HG02884 (cell line): ENCODE data around the gene ARHGEF18.
"Not testable (repeated sequence)": the region's sequence is repeated elsewhere in the genome, so short reads cannot be mapped to it uniquely, and the experiment has no call there.

Experiments used
- ATAC-seq: cut with Tn5 transposase; IDR thresholded peaks from one replicate; pipeline ENCODE4 v1.9.1; 2021; ENCODE audit warnings: mild to moderate bottlenecking, moderate library complexity; ENCODE audit not compliant: unreplicated experiment

The ARHGEF18 gene

GRCh38 chr19:7348587-7349230 lies at the start of gene ARHGEF18:
Gene ARHGEF18, plus strand, starts transcription at chr19:7348937. Its CDS starts 13,954 bp downstream, at chr19:7362891.
- no peak for ATAC-seq

- no peak for ATAC-seq
Measured at GRCh38 chr19:7301525-7301924, 47.2 kb upstream of the ARHGEF18 start.

GRCh38 chr19:7303470-7303869 lies 45.3 kb upstream of the ARHGEF18 start:
- ATAC-seq: no peak

GRCh38 chr19:7304200-7304599 lies 44.5 kb upstream of the ARHGEF18 start:
- ATAC-seq: no peak

GRCh38 chr19:7307590-7308218 lies 41.0 kb upstream of the ARHGEF18 start:
- no peak for ATAC-seq

GRCh38 chr19:7308327-7308726 lies 40.4 kb upstream of the ARHGEF18 start:
- ATAC-seq: not testable (repeated sequence)

GRCh38 chr19:7311911-7312310 lies 36.8 kb upstream of the ARHGEF18 start:
- ATAC-seq: no peak

GRCh38 chr19:7312816-7313215 lies 35.9 kb upstream of the ARHGEF18 start:
- no peak for ATAC-seq

- ATAC-seq: no peak
Measured at GRCh38 chr19:7318176-7318575, 30.6 kb upstream of the ARHGEF18 start.

GRCh38 chr19:7326105-7326877 lies 22.4 kb upstream of the ARHGEF18 start:
- no peak for ATAC-seq

- ATAC-seq: no peak
Measured at GRCh38 chr19:7327802-7328201, 20.9 kb upstream of the ARHGEF18 start.

- no peak for ATAC-seq
Measured at GRCh38 chr19:7328647-7329046, 20.1 kb upstream of the ARHGEF18 start.

GRCh38 chr19:7331446-7331845 lies 17.3 kb upstream of the ARHGEF18 start:
- ATAC-seq: no peak

- no peak for ATAC-seq
Measured at GRCh38 chr19:7333198-7334118, 15.3 kb upstream of the ARHGEF18 start.

GRCh38 chr19:7336321-7336973 lies 12.3 kb upstream of the ARHGEF18 start:
- ATAC-seq: no peak

- ATAC-seq: peak; percentile 78
Measured at GRCh38 chr19:7337380-7338194, 11.2 kb upstream of the ARHGEF18 start.

GRCh38 chr19:7340959-7341837 lies 7.5 kb upstream of the ARHGEF18 start:
- ATAC-seq: no peak

GRCh38 chr19:7342143-7342542 lies 6.6 kb upstream of the ARHGEF18 start:
- ATAC-seq: no peak
